ENCODE data around the gene LRRK1. TPM values are rescaled to one million over a fixed set of nuclear protein-coding genes. Genes with fewer than 3 reads are reported as not detected.

Gene LRRK1
- total and polyA plus RNA-seq, 2 donors (not counting 1 experiment from before 2014, with no cell fraction given) = 19.8 to 53.0 TPM

GRCh38 chr15:100893964-100894295, 25.2 kb upstream of the LRRK1 start:
- TF ChIP-seq EZH2 (IDR thresholded peaks at IDR 0.05; ENCODE audit: borderline replicate concordance, insufficient read depth, low read depth, low read length, poor library complexity, severe bottlenecking) (no peak), CTCF (IDR thresholded peaks at IDR 0.05) (no peak)
- WGBS (ENCODE audit: insufficient coverage) = 95% methylated on average over 6 of the region's 9 CpGs
- Histone ChIP-seq H3K4me2 (replicated peaks; ENCODE audit: low read depth, low read length, poor library complexity, severe bottlenecking) (no peak overlapping the region), H2AFZ (ENCODE audit: insufficient read depth, low read depth, low read length, poor library complexity, severe bottlenecking) (no peak overlapping the region), H3K27me3 (replicated peaks in 1 of 4; ENCODE audit: control extremely low read depth in 1 of 4, control insufficient read depth in 3 of 4, insufficient read depth in 4 of 4, low read length in 3 of 4) (peaks cover 0 to 44% (median 5%) of the 10 kb centered on the region in 4 experiments), H4K20me1 (ENCODE audit: control insufficient read depth, insufficient read depth, low read length, poor library complexity, severe bottlenecking) (no peaks in the 10 kb centered on the region), H3K4me3 (ENCODE audit: control extremely low read depth in 1 of 5, extremely low read depth in 1 of 5, insufficient read depth in 1 of 5, low read depth in 2 of 5, low read length in 4 of 5) (no peak overlapping the region), H3K9ac (ENCODE audit: low read length) (no peak overlapping the region), H3K4me1 (ENCODE audit: control insufficient read depth in 2 of 2, insufficient read depth in 2 of 2, low read length in 2 of 2) (no peaks in the 10 kb centered on the region), H3K79me2 (ENCODE audit: control insufficient read depth, insufficient read depth, low read length) (no peaks in the 10 kb centered on the region), H3K36me3 (replicated peaks in 1 of 2; ENCODE audit: control extremely low read depth in 1 of 2, control insufficient read depth in 1 of 2, extremely low read depth in 1 of 2, insufficient read depth in 2 of 2, low read length in 1 of 2) (no peaks in the 10 kb centered on the region), H3K9me3 (ENCODE audit: control extremely low read depth in 1 of 3, control insufficient read depth in 2 of 3, insufficient read depth in 1 of 3, low read length in 2 of 3) (no peaks in the 10 kb centered on the region), H3K27ac (ENCODE audit: low read length in 2 of 2) (no peak overlapping the region)
- intact Hi-C loops (cut with micrococcal nuclease) = no loop called here
- Mint-ChIP-seq H3K9me3 (ENCODE audit: insufficient read depth) (no peaks in the 10 kb centered on the region), H3K27me3 (peaks cover 64% of the 10 kb centered on the region), H3K4me3 (no peak overlapping the region), H3K27ac (no peak overlapping the region), H3K4me1 (no peaks in the 10 kb centered on the region)
- ChIA-PET CTCF (interaction anchor here (1.7 kb wide), 1 partner anchor 21 kb away, joined by 4 read pairs; no protein-coding TSS in a partner anchor), POLR2A (no interaction called here)
- no peak for DNase-seq
- no peak for ATAC-seq (ENCODE audit: low read depth)

GRCh38 chr15:100895721-100896120, 23.4 kb upstream of the LRRK1 start:
- Histone ChIP-seq H3K79me2 (ENCODE audit: control insufficient read depth, insufficient read depth, low read length) (no peaks in the 10 kb centered on the region), H3K9ac (ENCODE audit: low read length) (no peak overlapping the region), H3K27me3 (replicated peaks in 1 of 4; ENCODE audit: control extremely low read depth in 1 of 4, control insufficient read depth in 3 of 4, insufficient read depth in 4 of 4, low read length in 3 of 4) (peaks cover 0 to 35% (median under 1%) of the 10 kb centered on the region in 4 experiments), H3K4me1 (ENCODE audit: control insufficient read depth in 2 of 2, insufficient read depth in 2 of 2, low read length in 2 of 2) (no peaks in the 10 kb centered on the region), H3K4me2 (replicated peaks; ENCODE audit: low read depth, low read length, poor library complexity, severe bottlenecking) (no peak overlapping the region), H3K27ac (ENCODE audit: low read length in 2 of 2) (no peak overlapping the region), H3K4me3 (ENCODE audit: control extremely low read depth in 1 of 5, extremely low read depth in 1 of 5, insufficient read depth in 1 of 5, low read depth in 2 of 5, low read length in 4 of 5) (no peak overlapping the region), H2AFZ (ENCODE audit: insufficient read depth, low read depth, low read length, poor library complexity, severe bottlenecking) (no peak overlapping the region), H3K9me3 (ENCODE audit: control extremely low read depth in 1 of 3, control insufficient read depth in 2 of 3, insufficient read depth in 1 of 3, low read length in 2 of 3) (no peaks in the 10 kb centered on the region), H3K36me3 (replicated peaks in 1 of 2; ENCODE audit: control extremely low read depth in 1 of 2, control insufficient read depth in 1 of 2, extremely low read depth in 1 of 2, insufficient read depth in 2 of 2, low read length in 1 of 2) (no peaks in the 10 kb centered on the region), H4K20me1 (ENCODE audit: control insufficient read depth, insufficient read depth, low read length, poor library complexity, severe bottlenecking) (no peaks in the 10 kb centered on the region)
- Mint-ChIP-seq H3K4me1 (no peaks in the 10 kb centered on the region), H3K27ac (no peak overlapping the region), H3K9me3 (ENCODE audit: insufficient read depth) (no peaks in the 10 kb centered on the region), H3K27me3 (peaks cover 54% of the 10 kb centered on the region), H3K4me3 (no peak overlapping the region)
- POLR2A ChIA-PET = no interaction called here
- CTCF ChIA-PET = interaction anchor here (1.5 kb wide), 1 partner anchor 22 kb away, joined by 4 read pairs; no protein-coding TSS in a partner anchor
- intact Hi-C loops (cut with micrococcal nuclease) = no loop called here
- ATAC-seq (ENCODE audit: low read depth) = no peak
- TF ChIP-seq EZH2 (IDR thresholded peaks at IDR 0.05; ENCODE audit: borderline replicate concordance, insufficient read depth, low read depth, low read length, poor library complexity, severe bottlenecking) = no peak
- TF ChIP-seq CTCF (IDR thresholded peaks at IDR 0.05) = no peak
- WGBS (ENCODE audit: insufficient coverage) = 98% methylated on average over 7 of the region's 13 CpGs
- DNase-seq = no peak
